ENCODE measurements around the gene ACSL1.
"Not testable (repeated sequence)": the region's sequence is repeated elsewhere in the genome, so short reads cannot be mapped to it uniquely, and the experiment has no call there.

Gene ACSL1

GRCh38 chr4:184750926-184751584 is 74.7 kb downstream of the ACSL1 start:
- no peak for DNase-seq

- DNase-seq = no peak
Observed at GRCh38 chr4:184748251-184748652, 77.5 kb downstream of the ACSL1 start.

- DNase-seq = no peak
Observed at GRCh38 chr4:184747034-184747830, 78.5 kb downstream of the ACSL1 start.

GRCh38 chr4:184745831-184746795 is 79.7 kb downstream of the ACSL1 start:
- DNase-seq = peak; percentile 73 to 81

GRCh38 chr4:184744236-184744635 is 81.5 kb downstream of the ACSL1 start:
- DNase-seq = no peak

GRCh38 chr4:184743650-184744049 is 82.1 kb downstream of the ACSL1 start:
- DNase-seq = no peak

GRCh38 chr4:184741651-184742050 is 84.1 kb downstream of the ACSL1 start:
- not testable (repeated sequence) for DNase-seq

- no peak for DNase-seq
Observed at GRCh38 chr4:184740980-184741391, 84.8 kb downstream of the ACSL1 start.

- DNase-seq = not testable (repeated sequence)
Observed at GRCh38 chr4:184739575-184739974, 86.2 kb downstream of the ACSL1 start.

GRCh38 chr4:184734758-184735157 is 91.0 kb downstream of the ACSL1 start:
- DNase-seq = no peak

- peak; percentile 92 to 95 for DNase-seq
Observed at GRCh38 chr4:184733654-184734524, 91.9 kb downstream of the ACSL1 start, which contains the start of gene CENPU. CENPU (minus strand) TSS chr4:184734096; CDS start chr4:184734062, 34 bp downstream.

GRCh38 chr4:184732126-184732525 is 93.6 kb downstream of the ACSL1 start:
- DNase-seq = no peak

- DNase-seq = no peak
Observed at GRCh38 chr4:184731056-184731455, 94.7 kb downstream of the ACSL1 start.

- no peak for DNase-seq
Observed at GRCh38 chr4:184729946-184730345, 95.8 kb downstream of the ACSL1 start.

- no peak for DNase-seq
Observed at GRCh38 chr4:184728858-184729257, 96.9 kb downstream of the ACSL1 start.

GRCh38 chr4:184727430-184727829 is 98.3 kb downstream of the ACSL1 start:
- no peak for DNase-seq

- DNase-seq = no peak
Observed at GRCh38 chr4:184722798-184723197, 103.0 kb downstream of the ACSL1 start.

- no peak for DNase-seq
Observed at GRCh38 chr4:184721254-184721653, 104.5 kb downstream of the ACSL1 start.

GRCh38 chr4:184719407-184719806 is 106.4 kb downstream of the ACSL1 start:
- DNase-seq = no peak

- no peak for DNase-seq
Observed at GRCh38 chr4:184715526-184715925, 110.2 kb downstream of the ACSL1 start.

- DNase-seq = no peak
Observed at GRCh38 chr4:184713887-184714286, 111.9 kb downstream of the ACSL1 start.

- no peak for DNase-seq
Observed at GRCh38 chr4:184712322-184712721, 113.4 kb downstream of the ACSL1 start.
